ENCODE results near the gene CCS. TPM values are rescaled to one million over a fixed set of nuclear protein-coding genes. Genes with fewer than 3 reads are reported as not detected.
"Not testable (repeated sequence)": the region's sequence is repeated elsewhere in the genome, so short reads cannot be mapped to it uniquely, and the experiment has no call there.

The CCS gene
- total RNA-seq, 3 donors from 2014 or later, result 24.5 to 25.3 (median 25.1) TPM

DNA sequence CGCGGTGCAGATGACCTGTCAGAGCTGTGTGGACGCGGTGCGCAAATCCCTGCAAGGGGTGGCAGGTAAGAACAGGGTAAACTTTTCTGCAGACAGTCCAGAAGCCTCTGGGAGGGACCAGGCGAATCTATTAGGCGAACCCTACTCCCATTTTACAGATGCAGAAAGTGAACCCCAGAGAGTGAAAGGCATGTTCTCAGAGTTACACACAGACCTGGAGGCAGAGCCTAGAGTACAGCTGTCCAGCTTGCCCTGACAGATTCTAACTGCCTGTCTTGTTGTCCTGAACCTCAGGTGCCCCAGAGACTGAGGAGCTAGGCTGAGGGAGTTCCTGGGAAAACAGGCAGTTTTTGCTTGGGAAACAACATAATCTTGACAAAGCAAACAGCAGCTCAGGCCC, 665 bp downstream of the CCS start:
- Mint-ChIP-seq H3K4me3 (peak overlapping the region; percentile 99), H3K36me3 (ENCODE audit: insufficient read depth) (peaks cover 2% of the 10 kb centered on the region), H3K9me3 (no peaks in the 10 kb centered on the region), H3K27me3 (ENCODE audit: low read depth) (no peaks in the 10 kb centered on the region), H3K4me1 (ENCODE audit: low read depth) (peaks cover 27% of the 10 kb centered on the region)
- DNase-seq (no peak), ATAC-seq (no peak)

DNA sequence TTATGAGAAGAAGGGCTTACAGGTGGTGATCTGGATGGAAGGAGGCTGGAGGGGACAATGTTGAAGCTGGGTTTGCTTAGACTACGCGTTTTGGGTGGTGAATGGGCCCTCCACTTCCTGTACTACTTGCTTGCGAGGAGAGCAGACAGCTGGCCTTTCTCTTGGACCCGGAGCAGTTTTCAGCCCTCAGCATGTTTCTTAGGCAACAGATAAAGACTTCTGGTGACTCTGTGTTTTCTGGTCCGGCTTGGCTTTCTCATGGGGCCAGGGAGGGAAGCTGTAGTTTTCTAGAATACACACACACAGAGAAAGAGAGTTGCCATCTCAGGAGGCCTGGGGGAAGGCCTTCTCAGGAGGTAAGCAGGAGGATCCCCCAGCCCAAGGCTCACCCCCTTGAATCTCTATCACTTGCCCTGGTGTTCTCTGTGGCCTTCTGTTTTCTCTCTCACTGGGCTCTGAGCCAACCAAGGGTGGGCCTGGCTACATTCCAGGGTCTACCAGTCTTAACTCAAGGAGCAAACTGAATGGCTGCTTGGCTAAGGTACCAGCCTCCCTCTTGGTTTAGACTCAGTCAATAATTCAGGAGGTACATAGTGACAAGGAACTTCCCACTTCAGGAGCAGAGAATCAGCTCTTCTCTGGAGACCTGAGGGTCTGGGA, 2.4 kb downstream of the CCS start:
- H3K4me3 Mint-ChIP-seq, result peak overlapping the region; percentile 71
- no peaks in the 10 kb centered on the region for H3K9me3 Mint-ChIP-seq
- ATAC-seq, result no peak
- H3K4me1 Mint-ChIP-seq (ENCODE audit: low read depth), result peaks cover 27% of the 10 kb centered on the region
- peaks cover 6% of the 10 kb centered on the region for H3K36me3 Mint-ChIP-seq (ENCODE audit: insufficient read depth)
- no peak for DNase-seq
- H3K27me3 Mint-ChIP-seq (ENCODE audit: low read depth), result no peaks in the 10 kb centered on the region

DNA sequence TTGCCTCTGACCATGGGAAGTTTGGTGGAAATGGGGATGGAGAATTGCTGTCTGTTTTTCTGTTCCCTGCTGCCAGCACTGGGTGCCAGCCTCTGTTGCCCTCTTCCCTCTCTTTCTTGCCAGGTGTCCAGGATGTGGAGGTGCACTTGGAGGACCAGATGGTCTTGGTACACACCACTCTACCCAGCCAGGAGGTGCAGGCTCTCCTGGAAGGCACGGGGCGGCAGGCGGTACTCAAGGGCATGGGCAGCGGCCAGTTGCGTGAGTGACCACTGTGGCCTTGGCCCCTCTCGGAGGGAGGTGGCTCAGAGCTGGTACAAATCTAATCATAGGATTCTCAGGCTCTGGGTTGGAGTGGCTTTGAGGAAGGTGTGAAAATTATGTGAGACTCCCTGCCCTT, 6.0 kb downstream of the CCS start:
- Mint-ChIP-seq H3K4me1 (ENCODE audit: low read depth) (peaks cover 15% of the 10 kb centered on the region), H3K27me3 (ENCODE audit: low read depth) (no peaks in the 10 kb centered on the region), H3K4me3 (no peak overlapping the region), H3K9me3 (no peaks in the 10 kb centered on the region), H3K36me3 (ENCODE audit: insufficient read depth) (peaks cover 15% of the 10 kb centered on the region)
- no peak for ATAC-seq
- DNase-seq, result no peak

DNA sequence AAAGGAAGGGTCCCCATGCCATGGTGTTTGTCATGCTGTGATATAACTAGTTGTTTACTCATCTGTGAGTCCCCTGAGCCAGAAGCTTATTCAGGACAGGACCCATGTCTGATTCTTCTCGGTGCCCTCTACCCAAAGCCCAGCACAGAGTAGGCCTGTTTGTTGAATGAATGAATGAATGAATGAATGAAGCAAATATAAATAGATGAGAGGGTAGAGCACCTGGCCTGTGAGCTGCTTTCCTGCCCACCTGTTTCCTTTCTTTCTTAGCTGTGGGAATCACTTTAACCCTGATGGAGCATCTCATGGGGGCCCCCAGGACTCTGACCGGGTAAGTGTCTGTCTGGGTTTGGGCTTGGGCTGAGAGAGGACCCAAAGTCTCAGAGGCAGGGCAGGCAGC, 7.2 kb downstream of the CCS start:
- no peaks in the 10 kb centered on the region for H3K27me3 Mint-ChIP-seq (ENCODE audit: low read depth)
- H3K4me1 Mint-ChIP-seq (ENCODE audit: low read depth), result peaks cover 6% of the 10 kb centered on the region
- peaks cover 20% of the 10 kb centered on the region for H3K36me3 Mint-ChIP-seq (ENCODE audit: insufficient read depth)
- DNase-seq, result no peak
- no peaks in the 10 kb centered on the region for H3K9me3 Mint-ChIP-seq
- H3K4me3 Mint-ChIP-seq, result no peak overlapping the region
- no peak for ATAC-seq

DNA sequence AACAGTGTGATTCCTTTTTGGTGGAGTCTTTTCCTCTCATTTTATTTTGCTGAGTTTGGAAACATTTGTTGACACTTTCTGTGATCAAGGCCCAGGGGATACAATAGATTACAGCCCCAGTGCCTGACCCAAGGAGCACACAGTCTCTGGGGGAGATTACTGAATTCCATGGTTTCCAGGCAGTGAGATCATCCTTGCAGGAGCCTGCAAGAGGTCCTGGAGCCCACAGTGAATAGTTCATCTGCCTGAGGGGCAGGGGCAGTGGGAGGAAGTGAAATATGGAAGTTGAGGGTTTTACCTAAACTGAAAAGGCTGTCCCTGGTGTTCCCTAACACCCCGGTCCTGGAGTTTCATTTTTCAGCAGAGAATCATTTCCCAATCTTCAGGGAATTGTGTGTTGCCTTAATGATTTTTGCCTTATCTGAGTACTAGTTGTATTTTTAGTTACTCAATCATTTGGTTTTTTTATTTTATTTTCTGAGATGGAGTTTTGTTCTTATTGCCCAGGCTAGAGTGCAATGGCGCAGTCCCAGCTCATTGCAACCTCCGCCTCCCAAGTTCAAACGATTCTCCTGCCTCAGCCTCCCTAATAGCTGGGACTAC, 7.7 kb downstream of the CCS start:
- ATAC-seq (no peak), DNase-seq (no peak)
- Mint-ChIP-seq H3K4me3 (no peak overlapping the region), H3K9me3 (no peaks in the 10 kb centered on the region), H3K27me3 (ENCODE audit: low read depth) (no peaks in the 10 kb centered on the region), H3K36me3 (ENCODE audit: insufficient read depth) (peaks cover 24% of the 10 kb centered on the region), H3K4me1 (ENCODE audit: low read depth) (peaks cover under 1% of the 10 kb centered on the region)

DNA sequence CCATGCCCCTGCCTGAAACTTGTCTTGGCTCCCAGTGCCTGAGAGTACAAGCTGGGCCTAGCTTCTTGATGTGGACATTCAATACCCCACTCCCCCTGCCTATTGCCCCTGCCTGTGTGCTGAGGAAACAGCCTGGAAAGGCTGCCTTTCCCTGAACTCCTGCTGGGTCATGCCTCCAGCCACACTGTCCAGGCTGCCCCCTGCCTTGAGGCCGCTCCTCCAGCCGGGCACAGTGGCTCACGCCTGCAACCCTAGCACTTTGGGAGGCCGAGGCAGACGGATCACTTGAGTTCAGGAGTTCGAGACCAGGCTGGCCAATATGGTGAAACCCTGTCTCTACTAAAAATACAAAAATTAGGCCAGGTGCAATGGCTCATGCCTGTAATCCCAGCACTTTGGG, 10.1 kb downstream of the CCS start:
- H3K9me3 Mint-ChIP-seq, result no peaks in the 10 kb centered on the region
- DNase-seq (no peak), ATAC-seq (no peak)
- peaks cover 24% of the 10 kb centered on the region for H3K36me3 Mint-ChIP-seq (ENCODE audit: insufficient read depth)
- H3K4me3 Mint-ChIP-seq, result no peak overlapping the region
- no peaks in the 10 kb centered on the region for H3K27me3 Mint-ChIP-seq (ENCODE audit: low read depth)
- H3K4me1 Mint-ChIP-seq (ENCODE audit: low read depth), result no peaks in the 10 kb centered on the region

DNA sequence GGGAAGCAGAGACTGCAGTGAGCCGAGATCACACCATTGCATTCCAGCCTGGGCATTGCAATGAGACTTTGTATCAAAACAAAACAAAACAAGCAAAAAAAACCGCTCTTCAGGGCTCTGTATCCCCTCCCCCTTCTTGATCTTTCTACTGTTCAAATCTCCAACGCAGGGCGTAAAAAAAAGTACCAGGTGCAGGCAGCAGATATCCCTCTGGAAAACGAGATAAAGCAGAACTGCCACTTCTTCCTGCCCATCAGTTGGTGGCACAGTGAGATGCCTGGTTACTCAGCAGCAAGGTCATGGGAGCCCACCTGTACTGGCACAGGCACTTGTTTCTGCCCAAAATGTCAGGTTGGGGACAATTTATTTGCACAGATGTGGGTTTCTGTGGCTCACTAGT, 11.2 kb downstream of the CCS start:
- ATAC-seq (no peak), DNase-seq (no peak)
- Mint-ChIP-seq H3K4me1 (ENCODE audit: low read depth) (no peaks in the 10 kb centered on the region), H3K4me3 (no peak overlapping the region), H3K9me3 (no peaks in the 10 kb centered on the region), H3K36me3 (ENCODE audit: insufficient read depth) (peaks cover 20% of the 10 kb centered on the region), H3K27me3 (ENCODE audit: low read depth) (no peaks in the 10 kb centered on the region)

DNA sequence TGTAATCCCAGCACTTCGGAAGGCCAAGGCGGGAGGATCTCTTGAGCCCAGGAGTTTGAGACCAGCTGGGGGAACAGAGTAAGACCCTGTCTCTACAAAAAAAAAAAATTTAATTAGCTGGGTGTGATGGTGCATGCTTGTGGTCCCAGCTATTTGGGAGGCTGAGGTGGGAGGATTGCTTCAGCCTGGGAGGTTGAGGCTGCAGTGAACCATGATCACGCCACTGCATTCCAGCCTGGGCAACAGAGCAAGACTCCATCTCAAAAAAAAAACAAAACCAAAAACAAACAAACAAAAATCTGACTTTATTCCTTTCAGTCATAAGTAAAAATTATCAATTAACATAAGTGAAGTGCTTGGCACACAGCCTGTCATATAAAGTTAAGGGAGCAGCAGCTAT, 13.6 kb downstream of the CCS start:
- peaks cover 14% of the 10 kb centered on the region for H3K36me3 Mint-ChIP-seq (ENCODE audit: insufficient read depth)
- not testable (repeated sequence) for H3K9me3 Mint-ChIP-seq; ATAC-seq; H3K4me3 Mint-ChIP-seq; H3K27me3 Mint-ChIP-seq (ENCODE audit: low read depth); DNase-seq
- peaks cover 14% of the 10 kb centered on the region for H3K4me1 Mint-ChIP-seq (ENCODE audit: low read depth)

DNA sequence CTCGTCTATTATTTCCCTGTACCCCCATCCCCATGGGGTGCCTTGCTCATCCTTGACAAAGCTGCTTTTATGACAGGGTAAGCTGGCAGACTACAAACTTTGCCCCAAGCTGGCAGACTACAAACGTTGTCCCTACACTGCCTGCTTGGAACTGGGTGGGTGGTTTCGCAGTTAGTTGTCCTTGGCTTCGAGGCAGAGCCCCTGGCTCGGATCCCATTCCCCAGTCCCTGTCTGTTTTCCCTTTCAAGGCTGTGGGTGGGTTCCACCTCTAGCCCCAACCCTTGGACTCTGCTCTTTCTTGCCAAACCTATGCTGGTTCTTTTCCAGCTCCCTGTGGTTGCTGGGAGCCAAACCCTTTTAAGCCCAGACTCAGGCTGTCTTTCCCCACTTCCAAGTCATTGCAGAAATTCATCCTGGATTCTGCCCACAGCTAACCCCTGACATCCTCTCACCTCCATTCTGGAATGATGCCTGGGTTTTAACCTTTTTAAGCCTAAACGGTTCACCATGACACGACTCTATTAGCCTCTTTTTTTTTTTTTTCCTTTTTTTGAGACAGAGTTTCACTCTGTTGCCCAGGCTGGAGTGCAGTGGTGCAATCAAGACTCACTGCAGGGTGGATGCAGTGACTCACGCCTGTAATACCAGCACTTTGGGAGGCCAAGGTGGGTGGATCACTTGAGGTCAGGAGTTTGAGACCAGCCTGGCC, 14.3 kb downstream of the CCS start:
- Mint-ChIP-seq H3K9me3 (no peaks in the 10 kb centered on the region), H3K27me3 (ENCODE audit: low read depth) (no peaks in the 10 kb centered on the region), H3K4me1 (ENCODE audit: low read depth) (peaks cover 14% of the 10 kb centered on the region), H3K36me3 (ENCODE audit: insufficient read depth) (peaks cover 10% of the 10 kb centered on the region), H3K4me3 (no peak overlapping the region)
- DNase-seq, result no peak
- no peak for ATAC-seq

DNA sequence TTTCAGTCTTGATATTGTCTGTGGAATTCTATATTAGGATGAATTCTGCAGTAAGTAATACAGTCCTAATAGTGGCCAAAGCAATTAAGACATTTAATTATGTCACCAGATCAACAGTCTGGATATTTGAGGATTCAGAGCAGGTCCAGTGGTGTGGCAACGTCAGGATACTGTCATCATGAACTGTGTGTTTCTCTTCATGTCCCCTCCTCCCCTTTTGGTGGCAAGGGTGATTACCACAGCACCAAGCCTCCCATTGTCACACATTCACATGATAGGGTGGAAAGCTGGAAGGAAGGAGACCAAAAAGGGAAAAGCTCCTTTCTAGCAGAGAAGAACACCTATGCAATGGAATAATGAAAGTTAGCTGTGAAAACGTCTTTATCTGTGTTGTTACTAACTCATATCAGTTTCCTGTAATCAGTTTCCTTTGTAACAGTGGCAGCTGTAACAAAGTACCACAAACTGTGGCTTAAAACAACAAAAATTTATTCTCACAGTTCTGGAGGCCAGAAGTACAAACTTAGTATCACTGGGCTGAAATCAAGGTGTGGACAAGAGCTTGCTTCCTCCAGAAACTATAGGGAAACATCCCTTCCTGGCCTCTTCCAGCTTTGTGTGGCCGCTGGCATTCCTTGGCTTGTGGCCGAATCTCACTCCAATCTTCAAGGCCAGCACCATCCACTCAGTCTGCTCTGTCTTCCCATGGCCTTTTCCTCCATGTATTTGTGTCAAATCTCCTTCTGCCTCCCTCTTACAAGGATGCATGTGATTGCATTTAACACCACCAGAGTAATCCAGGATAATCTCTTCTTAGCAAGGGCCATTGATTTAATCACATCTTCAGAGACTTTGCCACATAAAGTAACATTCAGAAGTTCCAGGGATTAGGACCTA, 17.0 kb downstream of the CCS start:
- Mint-ChIP-seq H3K27me3 (ENCODE audit: low read depth) (no peaks in the 10 kb centered on the region), H3K9me3 (no peaks in the 10 kb centered on the region), H3K4me3 (no peak overlapping the region), H3K36me3 (ENCODE audit: insufficient read depth) (peaks cover 5% of the 10 kb centered on the region), H3K4me1 (ENCODE audit: low read depth) (peaks cover 14% of the 10 kb centered on the region)
- no peak for DNase-seq
- no peak for ATAC-seq

DNA sequence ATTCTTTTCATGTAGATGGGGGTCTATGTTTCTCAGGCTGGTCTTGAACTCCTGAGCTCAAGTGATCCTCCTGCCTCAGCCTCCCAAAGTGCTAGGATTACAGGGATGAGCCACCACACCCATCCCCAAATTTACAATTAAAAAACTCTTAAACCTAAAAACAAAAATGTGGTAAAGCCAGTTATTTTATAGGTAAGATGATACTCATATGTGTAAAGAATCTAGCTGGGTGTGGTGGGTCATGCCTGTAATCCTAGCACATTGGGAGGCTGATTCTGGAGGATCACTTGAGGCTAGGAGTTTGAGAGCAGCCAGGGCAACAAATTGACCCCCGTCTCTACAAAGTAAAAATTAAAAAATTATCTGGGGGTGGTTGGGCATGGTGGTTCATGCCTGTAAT, 19.5 kb downstream of the CCS start:
- Mint-ChIP-seq H3K27me3 (ENCODE audit: low read depth) (no peaks in the 10 kb centered on the region), H3K36me3 (ENCODE audit: insufficient read depth) (peaks cover under 1% of the 10 kb centered on the region), H3K9me3 (no peaks in the 10 kb centered on the region), H3K4me3 (no peak overlapping the region), H3K4me1 (ENCODE audit: low read depth) (peaks cover 21% of the 10 kb centered on the region)
- ATAC-seq (no peak), DNase-seq (no peak)

DNA sequence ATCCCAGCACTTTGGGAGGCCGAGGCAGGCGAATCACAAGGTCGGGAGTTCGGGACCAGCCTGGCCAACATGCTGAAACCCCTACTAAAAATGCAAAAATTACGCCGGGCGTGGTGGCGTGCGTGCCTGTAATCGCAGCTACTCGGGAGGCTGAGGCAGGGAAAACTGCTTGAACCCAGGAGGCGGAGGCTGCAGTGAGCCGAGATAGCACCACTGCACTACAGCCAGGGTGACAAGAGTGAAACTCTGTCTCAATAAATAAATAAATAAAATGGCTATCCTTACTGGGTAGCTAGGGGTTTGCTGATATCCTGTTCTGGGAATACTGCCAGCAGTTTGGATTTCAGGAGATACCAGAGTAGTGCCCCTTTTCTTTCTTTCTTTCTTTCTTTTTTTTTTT, 21.1 kb downstream of the CCS start:
- peaks cover 34% of the 10 kb centered on the region for H3K4me1 Mint-ChIP-seq (ENCODE audit: low read depth)
- ATAC-seq (no peak), DNase-seq (no peak)
- peaks cover 16% of the 10 kb centered on the region for H3K36me3 Mint-ChIP-seq (ENCODE audit: insufficient read depth)
- H3K27me3 Mint-ChIP-seq (ENCODE audit: low read depth), result no peaks in the 10 kb centered on the region
- no peaks in the 10 kb centered on the region for H3K9me3 Mint-ChIP-seq
- H3K4me3 Mint-ChIP-seq, result no peak overlapping the region

DNA sequence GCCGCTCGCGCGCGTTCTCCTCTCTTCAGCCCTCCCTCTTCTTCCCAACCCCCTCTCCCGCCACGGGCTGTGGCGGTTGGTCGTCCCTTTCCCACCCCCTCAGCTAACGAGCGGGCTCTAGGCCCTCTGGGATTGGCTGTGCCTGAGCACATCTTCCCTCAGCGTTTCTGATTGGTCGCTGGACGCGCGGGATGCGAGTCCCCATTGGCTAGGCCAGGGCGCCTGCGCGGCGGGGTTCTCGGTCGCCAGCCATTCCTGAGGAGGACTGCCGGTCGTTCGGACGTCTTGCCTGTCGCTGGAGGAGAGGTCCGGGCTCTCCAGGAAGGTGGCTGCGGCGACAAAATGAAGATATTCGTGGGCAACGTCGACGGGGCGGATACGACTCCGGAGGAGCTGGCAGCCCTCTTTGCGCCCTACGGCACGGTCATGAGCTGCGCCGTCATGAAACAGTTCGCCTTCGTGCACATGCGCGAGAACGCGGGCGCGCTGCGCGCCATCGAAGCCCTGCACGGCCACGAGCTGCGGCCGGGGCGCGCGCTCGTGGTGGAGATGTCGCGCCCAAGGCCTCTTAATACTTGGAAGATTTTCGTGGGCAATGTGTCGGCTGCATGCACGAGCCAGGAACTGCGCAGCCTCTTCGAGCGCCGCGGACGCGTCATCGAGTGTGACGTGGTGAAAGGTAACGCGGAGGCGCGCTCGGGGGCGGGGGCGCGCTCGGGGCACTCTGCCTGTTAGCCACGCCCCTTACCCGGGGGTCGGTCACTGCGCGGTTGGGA, 23.6 kb downstream of the CCS start, which contains the start of gene RBM14:
TSS of gene RBM14 (plus strand) at position 252 of the 776 bp plus-strand sequence. CDS start at position 343, 91 bp downstream.
- ATAC-seq (peak; percentile 94 to 95), DNase-seq (peak; percentile 96)
- H3K4me3 Mint-ChIP-seq, result peak within 1 kb of the TSS; percentile 98
- H3K4me1 Mint-ChIP-seq (ENCODE audit: low read depth), result peaks cover 38% of the 10 kb centered on the region
- H3K27me3 Mint-ChIP-seq (ENCODE audit: low read depth), result no peaks in the 10 kb centered on the region
- no peaks in the 10 kb centered on the region for H3K9me3 Mint-ChIP-seq
- peaks cover 29% of the 10 kb centered on the region for H3K36me3 Mint-ChIP-seq (ENCODE audit: insufficient read depth)
